Measurements from ENCODE around the gene TXK.

The TXK gene

GRCh38 chr4:48153791-48154550, 19.9 kb upstream of the TXK start:
- TF ChIP-seq, protein P1, sequence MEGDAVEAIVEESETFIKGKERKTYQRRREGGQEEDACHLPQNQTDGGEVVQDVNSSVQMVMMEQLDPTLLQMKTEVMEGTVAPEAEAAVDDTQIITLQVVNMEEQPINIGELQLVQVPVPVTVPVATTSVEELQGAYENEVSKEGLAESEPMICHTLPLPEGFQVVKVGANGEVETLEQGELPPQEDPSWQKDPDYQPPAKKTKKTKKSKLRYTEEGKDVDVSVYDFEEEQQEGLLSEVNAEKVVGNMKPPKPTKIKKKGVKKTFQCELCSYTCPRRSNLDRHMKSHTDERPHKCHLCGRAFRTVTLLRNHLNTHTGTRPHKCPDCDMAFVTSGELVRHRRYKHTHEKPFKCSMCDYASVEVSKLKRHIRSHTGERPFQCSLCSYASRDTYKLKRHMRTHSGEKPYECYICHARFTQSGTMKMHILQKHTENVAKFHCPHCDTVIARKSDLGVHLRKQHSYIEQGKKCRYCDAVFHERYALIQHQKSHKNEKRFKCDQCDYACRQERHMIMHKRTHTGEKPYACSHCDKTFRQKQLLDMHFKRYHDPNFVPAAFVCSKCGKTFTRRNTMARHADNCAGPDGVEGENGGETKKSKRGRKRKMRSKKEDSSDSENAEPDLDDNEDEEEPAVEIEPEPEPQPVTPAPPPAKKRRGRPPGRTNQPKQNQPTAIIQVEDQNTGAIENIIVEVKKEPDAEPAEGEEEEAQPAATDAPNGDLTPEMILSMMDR (conservative IDR thresholded peaks at IDR 0.05; ENCODE audit: low read depth, low read length) = no peak
- DNase-seq (ENCODE audit: low read depth) = no peak
- no peak overlapping the region for H3K4me3 ChIP-seq (ENCODE audit: low read length)

GRCh38 chr4:48152259-48152658, 18.2 kb upstream of the TXK start:
- no peak overlapping the region for H3K4me3 ChIP-seq (ENCODE audit: low read length)
- TF ChIP-seq, protein P1 (conservative IDR thresholded peaks at IDR 0.05; ENCODE audit: low read depth, low read length) = no peak
- no peak for DNase-seq (ENCODE audit: low read depth)

GRCh38 chr4:48149827-48150370, 15.8 kb upstream of the TXK start:
- no peak for DNase-seq (ENCODE audit: low read depth)
- TF ChIP-seq, protein P1 (conservative IDR thresholded peaks at IDR 0.05; ENCODE audit: low read depth, low read length) = no peak
- no peak overlapping the region for H3K4me3 ChIP-seq (ENCODE audit: low read length)

DNA sequence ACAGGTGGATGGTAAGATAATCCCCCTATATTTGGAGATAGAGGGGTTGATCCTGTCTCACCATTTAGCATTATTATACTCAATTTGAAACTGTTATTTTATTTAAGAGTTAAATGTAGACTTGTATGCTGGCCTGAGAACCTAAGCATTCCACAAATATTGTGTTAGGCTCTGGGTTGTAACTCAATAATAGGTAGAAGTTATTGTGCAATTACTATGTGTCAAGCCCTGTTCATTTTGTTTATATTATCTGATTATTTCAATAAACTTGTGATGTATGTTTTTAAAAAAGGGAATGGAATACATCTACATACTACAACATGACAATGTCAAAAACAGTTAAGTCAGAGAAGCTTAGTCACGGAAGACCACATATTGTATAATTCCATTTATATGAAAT, 13.6 kb upstream of the TXK start:
- TF ChIP-seq, protein P1 (conservative IDR thresholded peaks at IDR 0.05; ENCODE audit: low read depth, low read length) = no peak
- no peak for DNase-seq (ENCODE audit: low read depth)
- H3K4me3 ChIP-seq (ENCODE audit: low read length) = no peak overlapping the region

- no peak for DNase-seq (ENCODE audit: low read depth)
- H3K4me3 ChIP-seq (ENCODE audit: low read length) = no peak overlapping the region
- TF ChIP-seq, protein P1 (conservative IDR thresholded peaks at IDR 0.05; ENCODE audit: low read depth, low read length) = peak; percentile 32
Measured at GRCh38 chr4:48141048-48141447, 7.0 kb upstream of the TXK start.

- TF ChIP-seq, protein P1 (conservative IDR thresholded peaks at IDR 0.05; ENCODE audit: low read depth, low read length) = no peak
- DNase-seq (ENCODE audit: low read depth) = no peak
- H3K4me3 ChIP-seq (ENCODE audit: low read length) = no peak overlapping the region
Measured at GRCh38 chr4:48139691-48140090, 5.6 kb upstream of the TXK start.

DNA sequence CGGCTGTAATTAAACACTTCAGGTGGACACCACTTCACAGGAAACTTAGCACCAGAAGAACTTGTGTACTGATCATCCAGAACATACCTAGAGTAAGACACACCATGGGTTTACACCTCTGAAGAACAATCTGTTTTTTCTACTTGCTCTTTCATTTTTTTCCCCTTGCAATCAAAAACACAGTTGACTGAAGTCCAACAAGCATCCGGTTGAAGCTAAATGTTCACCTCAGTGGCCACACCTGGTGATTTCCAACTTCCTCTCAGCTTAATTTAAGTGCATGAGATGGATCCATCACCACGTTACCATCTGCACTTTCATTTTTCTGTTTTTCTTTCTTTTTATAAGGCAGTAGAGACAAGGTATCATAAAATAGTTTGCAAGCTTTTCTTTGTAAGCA, 4.9 kb upstream of the TXK start:
- no peak overlapping the region for H3K4me3 ChIP-seq (ENCODE audit: low read length)
- TF ChIP-seq, protein P1 (conservative IDR thresholded peaks at IDR 0.05; ENCODE audit: low read depth, low read length) = no peak
- DNase-seq (ENCODE audit: low read depth) = no peak
